ENCODE results near the gene ROS1. TPM values are rescaled to one million over a fixed set of nuclear protein-coding genes. Genes with fewer than 3 reads are reported as not detected.

The ROS1 gene
- total and polyA plus RNA-seq, 4 donors = under 0.01 TPM; not detected in 3

DNA sequence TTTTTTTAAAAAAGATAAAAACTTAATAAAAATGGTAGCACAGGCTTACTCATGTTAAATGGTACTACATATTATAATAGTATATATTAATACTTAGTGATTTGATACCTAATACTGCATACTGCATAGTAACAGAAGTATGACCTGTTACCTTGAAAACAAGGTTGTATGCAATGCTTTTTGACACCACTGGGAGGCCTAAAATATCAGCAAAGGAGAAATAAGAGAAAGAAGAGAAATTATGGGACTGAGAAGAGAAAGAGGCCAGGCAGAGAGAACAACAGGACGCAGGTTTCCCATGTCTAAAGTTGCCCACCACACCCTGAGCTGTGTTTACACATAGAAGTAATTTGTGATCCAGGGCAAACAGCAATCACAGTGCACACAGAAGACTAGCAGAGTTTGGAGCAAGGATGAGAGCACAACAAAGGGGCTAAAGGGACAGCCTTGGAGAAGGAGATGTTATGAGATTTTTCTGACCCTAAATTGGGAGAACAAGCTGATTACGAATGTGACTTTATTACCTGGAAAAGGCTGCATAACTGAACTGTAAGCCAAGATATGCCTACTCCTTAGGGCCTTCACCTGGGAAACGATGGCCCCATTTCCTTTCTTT lies 73.2 kb downstream of the ROS1 start:
- Histone ChIP-seq H3K4me3 (ENCODE audit: low read depth in 1 of 3, low read length in 3 of 3) (no peak overlapping the region), H3K27me3 (ENCODE audit: control insufficient read depth in 4 of 4, insufficient read depth in 4 of 4, low read length in 3 of 4) (no peaks in the 10 kb centered on the region), H3K36me3 (ENCODE audit: control insufficient read depth in 4 of 4, insufficient read depth in 3 of 4, low read depth in 1 of 4, low read length in 3 of 4) (no peaks in the 10 kb centered on the region), H3K9ac (ENCODE audit: low read depth in 1 of 2, low read length in 2 of 2) (no peak overlapping the region), H3K27ac (ENCODE audit: low read depth in 1 of 2, low read length in 2 of 2) (no peak overlapping the region), H3K9me3 (ENCODE audit: control insufficient read depth in 4 of 4, low read length in 3 of 4) (no peaks in the 10 kb centered on the region), H3K4me1 (ENCODE audit: control insufficient read depth in 4 of 4, insufficient read depth in 4 of 4, low read length in 3 of 4) (no peaks in the 10 kb centered on the region)
- DNase-seq (ENCODE audit: low spot score) = no peak
- WGBS = 67% methylated on average over 3 of the region's 3 CpGs
- TF ChIP-seq RXRA (IDR thresholded peaks at IDR 0.05) = no peak
- TF ChIP-seq NR2F2 (IDR thresholded peaks at IDR 0.05) = no peak
- TF ChIP-seq, protein P1, sequence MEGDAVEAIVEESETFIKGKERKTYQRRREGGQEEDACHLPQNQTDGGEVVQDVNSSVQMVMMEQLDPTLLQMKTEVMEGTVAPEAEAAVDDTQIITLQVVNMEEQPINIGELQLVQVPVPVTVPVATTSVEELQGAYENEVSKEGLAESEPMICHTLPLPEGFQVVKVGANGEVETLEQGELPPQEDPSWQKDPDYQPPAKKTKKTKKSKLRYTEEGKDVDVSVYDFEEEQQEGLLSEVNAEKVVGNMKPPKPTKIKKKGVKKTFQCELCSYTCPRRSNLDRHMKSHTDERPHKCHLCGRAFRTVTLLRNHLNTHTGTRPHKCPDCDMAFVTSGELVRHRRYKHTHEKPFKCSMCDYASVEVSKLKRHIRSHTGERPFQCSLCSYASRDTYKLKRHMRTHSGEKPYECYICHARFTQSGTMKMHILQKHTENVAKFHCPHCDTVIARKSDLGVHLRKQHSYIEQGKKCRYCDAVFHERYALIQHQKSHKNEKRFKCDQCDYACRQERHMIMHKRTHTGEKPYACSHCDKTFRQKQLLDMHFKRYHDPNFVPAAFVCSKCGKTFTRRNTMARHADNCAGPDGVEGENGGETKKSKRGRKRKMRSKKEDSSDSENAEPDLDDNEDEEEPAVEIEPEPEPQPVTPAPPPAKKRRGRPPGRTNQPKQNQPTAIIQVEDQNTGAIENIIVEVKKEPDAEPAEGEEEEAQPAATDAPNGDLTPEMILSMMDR (IDR thresholded peaks at IDR 0.05; ENCODE audit: low read depth, low read length, missing input control) = peak; percentile 56
- no peak for TF ChIP-seq HNF4A (conservative IDR thresholded peaks at IDR 0.05)
- peak; percentile 77 to 88 for TF ChIP-seq RAD21 (IDR thresholded peaks at IDR 0.05)
- TF ChIP-seq, protein P2, sequence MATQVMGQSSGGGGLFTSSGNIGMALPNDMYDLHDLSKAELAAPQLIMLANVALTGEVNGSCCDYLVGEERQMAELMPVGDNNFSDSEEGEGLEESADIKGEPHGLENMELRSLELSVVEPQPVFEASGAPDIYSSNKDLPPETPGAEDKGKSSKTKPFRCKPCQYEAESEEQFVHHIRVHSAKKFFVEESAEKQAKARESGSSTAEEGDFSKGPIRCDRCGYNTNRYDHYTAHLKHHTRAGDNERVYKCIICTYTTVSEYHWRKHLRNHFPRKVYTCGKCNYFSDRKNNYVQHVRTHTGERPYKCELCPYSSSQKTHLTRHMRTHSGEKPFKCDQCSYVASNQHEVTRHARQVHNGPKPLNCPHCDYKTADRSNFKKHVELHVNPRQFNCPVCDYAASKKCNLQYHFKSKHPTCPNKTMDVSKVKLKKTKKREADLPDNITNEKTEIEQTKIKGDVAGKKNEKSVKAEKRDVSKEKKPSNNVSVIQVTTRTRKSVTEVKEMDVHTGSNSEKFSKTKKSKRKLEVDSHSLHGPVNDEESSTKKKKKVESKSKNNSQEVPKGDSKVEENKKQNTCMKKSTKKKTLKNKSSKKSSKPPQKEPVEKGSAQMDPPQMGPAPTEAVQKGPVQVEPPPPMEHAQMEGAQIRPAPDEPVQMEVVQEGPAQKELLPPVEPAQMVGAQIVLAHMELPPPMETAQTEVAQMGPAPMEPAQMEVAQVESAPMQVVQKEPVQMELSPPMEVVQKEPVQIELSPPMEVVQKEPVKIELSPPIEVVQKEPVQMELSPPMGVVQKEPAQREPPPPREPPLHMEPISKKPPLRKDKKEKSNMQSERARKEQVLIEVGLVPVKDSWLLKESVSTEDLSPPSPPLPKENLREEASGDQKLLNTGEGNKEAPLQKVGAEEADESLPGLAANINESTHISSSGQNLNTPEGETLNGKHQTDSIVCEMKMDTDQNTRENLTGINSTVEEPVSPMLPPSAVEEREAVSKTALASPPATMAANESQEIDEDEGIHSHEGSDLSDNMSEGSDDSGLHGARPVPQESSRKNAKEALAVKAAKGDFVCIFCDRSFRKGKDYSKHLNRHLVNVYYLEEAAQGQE (IDR thresholded peaks at IDR 0.05) = no peak
- TF ChIP-seq, protein P3, sequence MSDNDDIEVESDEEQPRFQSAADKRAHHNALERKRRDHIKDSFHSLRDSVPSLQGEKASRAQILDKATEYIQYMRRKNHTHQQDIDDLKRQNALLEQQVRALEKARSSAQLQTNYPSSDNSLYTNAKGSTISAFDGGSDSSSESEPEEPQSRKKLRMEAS (IDR thresholded peaks at IDR 0.05) = no peak
- TF ChIP-seq, protein P4, sequence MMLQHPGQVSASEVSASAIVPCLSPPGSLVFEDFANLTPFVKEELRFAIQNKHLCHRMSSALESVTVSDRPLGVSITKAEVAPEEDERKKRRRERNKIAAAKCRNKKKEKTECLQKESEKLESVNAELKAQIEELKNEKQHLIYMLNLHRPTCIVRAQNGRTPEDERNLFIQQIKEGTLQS (IDR thresholded peaks at IDR 0.05) = no peak

DNA sequence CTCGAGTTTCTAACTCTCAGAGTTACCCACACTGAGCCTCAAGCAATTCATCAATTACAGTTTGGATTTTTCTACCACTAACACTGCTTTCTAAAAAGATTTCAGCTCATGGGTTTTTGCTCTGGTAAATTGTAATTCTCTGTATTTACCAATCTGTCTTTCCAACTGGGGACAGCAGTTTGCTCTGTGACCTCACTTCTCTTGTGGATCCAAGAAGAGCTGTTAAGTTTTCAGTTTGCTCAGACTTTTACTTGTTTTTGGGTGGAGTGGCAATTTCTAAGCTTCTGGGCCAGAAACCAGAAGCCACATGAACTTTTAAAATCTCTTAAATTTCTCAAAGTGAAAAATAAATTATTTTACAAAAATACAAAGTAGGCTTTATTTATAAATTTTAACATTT lies 74.2 kb downstream of the ROS1 start:
- no peaks in the 10 kb centered on the region for H3K27me3 ChIP-seq (ENCODE audit: control insufficient read depth in 4 of 4, insufficient read depth in 4 of 4, low read length in 3 of 4)
- H3K27ac ChIP-seq (ENCODE audit: low read depth in 1 of 2, low read length in 2 of 2) = no peak overlapping the region
- no peaks in the 10 kb centered on the region for H3K9me3 ChIP-seq (ENCODE audit: control insufficient read depth in 4 of 4, low read length in 3 of 4)
- H3K4me1 ChIP-seq (ENCODE audit: control insufficient read depth in 4 of 4, insufficient read depth in 4 of 4, low read length in 3 of 4) = no peaks in the 10 kb centered on the region
- WGBS = 60% methylated on average over 1 of the region's 1 CpG
- H3K36me3 ChIP-seq (ENCODE audit: control insufficient read depth in 4 of 4, insufficient read depth in 3 of 4, low read depth in 1 of 4, low read length in 3 of 4) = no peaks in the 10 kb centered on the region
- no peak for DNase-seq (ENCODE audit: low spot score)
- H3K9ac ChIP-seq (ENCODE audit: low read depth in 1 of 2, low read length in 2 of 2) = peak overlapping the region in 1 of 2 donors; percentile 19
- no peak overlapping the region for H3K4me3 ChIP-seq (ENCODE audit: low read depth in 1 of 3, low read length in 3 of 3)
- no peak for TF ChIP-seq SP1 (IDR thresholded peaks at IDR 0.05)

DNA sequence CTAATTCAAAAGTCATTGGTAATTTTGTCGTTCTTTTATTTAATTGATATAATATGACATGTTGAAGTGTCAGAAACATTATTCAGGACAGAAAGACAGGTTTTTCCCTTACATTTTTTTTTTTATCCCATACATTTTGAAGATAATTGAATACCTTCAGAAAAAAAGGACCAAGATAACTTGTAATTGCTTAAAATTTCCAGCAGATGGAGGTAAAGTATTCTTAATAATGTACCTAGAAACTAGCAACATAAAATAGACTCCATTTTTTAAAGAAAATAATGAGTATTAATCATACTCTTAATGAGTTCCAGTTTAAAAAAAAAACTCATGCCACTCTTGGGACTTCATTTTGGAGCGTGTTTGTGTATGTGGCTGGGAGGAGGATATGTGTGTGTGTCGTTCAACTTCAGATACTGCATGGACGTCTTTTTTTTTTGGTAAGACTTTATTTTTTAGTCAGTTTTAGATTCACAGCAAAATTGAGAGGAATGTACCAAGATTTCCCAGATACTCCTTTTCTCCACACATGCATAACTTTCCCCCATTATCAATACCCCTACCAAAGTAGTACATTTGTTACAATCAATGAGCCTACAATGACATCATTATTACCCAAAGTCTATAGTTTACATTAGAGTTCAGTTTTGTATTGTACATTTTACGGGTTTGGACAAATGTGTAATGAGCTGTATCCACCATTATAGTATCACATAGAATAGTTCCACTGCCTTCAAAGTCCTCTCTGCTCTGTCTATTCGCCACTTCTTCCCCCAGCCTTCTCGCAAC lies 79.4 kb downstream of the ROS1 start:
- H3K9me3 ChIP-seq (ENCODE audit: control insufficient read depth in 4 of 4, low read length in 3 of 4) = no peaks in the 10 kb centered on the region
- H3K27me3 ChIP-seq (ENCODE audit: control insufficient read depth in 4 of 4, insufficient read depth in 4 of 4, low read length in 3 of 4) = peaks cover 0 to 2% (median 0%) of the 10 kb centered on the region in 4 donors
- no peaks in the 10 kb centered on the region for H3K4me1 ChIP-seq (ENCODE audit: control insufficient read depth in 4 of 4, insufficient read depth in 4 of 4, low read length in 3 of 4)
- TF ChIP-seq EGR1 (IDR thresholded peaks at IDR 0.05; ENCODE audit: low read depth in 2 of 2) (no peak), YY1 (IDR thresholded peaks at IDR 0.05) (peak; percentile 34), HNF4A (conservative IDR thresholded peaks at IDR 0.05) (no peak), HNF4G (IDR thresholded peaks at IDR 0.05) (no peak), JUND (IDR thresholded peaks at IDR 0.05) (no peak), RXRA (IDR thresholded peaks at IDR 0.05) (no peak), SP1 (IDR thresholded peaks at IDR 0.05) (no peak), RAD21 (IDR thresholded peaks at IDR 0.05) (peak; percentile 77)
- TF ChIP-seq, protein P4 (IDR thresholded peaks at IDR 0.05) = no peak
- TF ChIP-seq, protein P1 (IDR thresholded peaks at IDR 0.05; ENCODE audit: low read depth, low read length, missing input control) = peak; percentile 41
- TF ChIP-seq, protein P3 (IDR thresholded peaks at IDR 0.05) = no peak
- peak overlapping the region in 1 of 2 donors; percentile 36 for H3K9ac ChIP-seq (ENCODE audit: low read depth in 1 of 2, low read length in 2 of 2)
- H3K4me3 ChIP-seq (ENCODE audit: low read depth in 1 of 3, low read length in 3 of 3) = peak overlapping the region in 1 of 3 donors; percentile 24
- no peak overlapping the region for H3K27ac ChIP-seq (ENCODE audit: low read depth in 1 of 2, low read length in 2 of 2)
- WGBS = 48% methylated on average over 7 of the region's 7 CpGs
- no peak for DNase-seq (ENCODE audit: low spot score)
- H3K36me3 ChIP-seq (ENCODE audit: control insufficient read depth in 4 of 4, insufficient read depth in 3 of 4, low read depth in 1 of 4, low read length in 3 of 4) = no peaks in the 10 kb centered on the region
